Karpas-422 (cell line): Measurements from ENCODE around the gene KLHL3. TPM values are rescaled to one million over a fixed set of nuclear protein-coding genes. Genes with fewer than 3 reads are reported as not detected.

Experiments
- DNase-seq: peaks from one replicate; pipeline ENCODE4 v3.0.0-alpha.2; 2015
- H2AFZ ChIP-seq: fragments of 200-600 bp; sonication (generic); 2 replicates; pipeline ENCODE4 v1.6.1; 2014; ENCODE audit warnings: antibody characterized with exemption, low read length, mixed read lengths
- H3K27ac ChIP-seq: fragments of 200-600 bp; sonication (generic); 2 replicates; pipeline ENCODE4 v1.5.1; 2014; ENCODE audit warnings: mild to moderate bottlenecking, low read length, moderate library complexity
- H3K27me3 ChIP-seq: fragments of 200-600 bp; sonication (generic); 2 replicates; pipeline ENCODE4 v1.6.1; 2014; ENCODE audit warnings: low read length, mixed read lengths
- H3K36me3 ChIP-seq: fragments of 200-600 bp; sonication (generic); 2 replicates; pipeline ENCODE4 v1.6.1; 2014; ENCODE audit warnings: low read length, mixed read lengths; ENCODE audit not compliant: insufficient read depth
- H3K4me1 ChIP-seq: fragments of 200-600 bp; sonication (generic); 2 replicates; pipeline ENCODE4 v1.6.1; 2014; ENCODE audit warnings: mild to moderate bottlenecking, low read length, mixed read lengths
- H3K4me2 ChIP-seq: fragments of 200-600 bp; sonication (generic); 2 replicates; pipeline ENCODE4 v1.6.1; 2014; ENCODE audit warnings: low read length, low read depth, mild to moderate bottlenecking; ENCODE audit not compliant: poor library complexity, severe bottlenecking
- H3K4me3 ChIP-seq: fragments of 200-600 bp; sonication (generic); 2 replicates; pipeline ENCODE4 v1.5.1; 2014; ENCODE audit warnings: mild to moderate bottlenecking, antibody characterized with exemption, low read length, mixed read lengths
- H3K79me2 ChIP-seq: fragments of 200-600 bp; sonication (generic); 2 replicates; pipeline ENCODE4 v1.6.1; 2014; ENCODE audit warnings: mild to moderate bottlenecking, low read length, mixed read lengths
- H3K9ac ChIP-seq: fragments of 200-600 bp; sonication (generic); 2 replicates; pipeline ENCODE4 v1.6.0; 2014; ENCODE audit warnings: low read length
- H3K9me2 ChIP-seq: fragments of 200-600 bp; sonication (generic), shearing (Covaris generic); replicated peaks from 2 replicates; pipeline ENCODE4 v1.6.0; 2014; ENCODE audit warnings: mild to moderate bottlenecking, low read length, moderate library complexity; ENCODE audit not compliant: insufficient read depth
- H3K9me3 ChIP-seq: fragments of 300-700, 200-600 bp; sonication (generic); 2 replicates; pipeline ENCODE4 v1.6.1; 2014; ENCODE audit warnings: low read length, mixed read lengths
- H4K20me1 ChIP-seq: fragments of 200-600 bp; sonication (generic); 2 replicates; pipeline ENCODE4 v1.6.1; 2014; ENCODE audit warnings: mild to moderate bottlenecking, antibody characterized with exemption, low read length, low read depth; ENCODE audit not compliant: insufficient read depth
- total RNA-seq: library from RNA; depleted of rRNA; stranded (reverse); fragments of >200 nt; shearing (Covaris generic); gene quantifications from 2 replicates; pipeline ENCODE4 v1.2.3, GENCODE V29; 2014; ENCODE audit warnings: low replicate concordance

The KLHL3 gene
- total RNA-seq, 1 experiment from 2014 or later: 0.67 TPM

- no peak overlapping the region for H3K9ac ChIP-seq
- H3K9me3 ChIP-seq: no peaks in the 10 kb centered on the region
- no peaks in the 10 kb centered on the region for H3K4me1 ChIP-seq
- H3K79me2 ChIP-seq: no peaks in the 10 kb centered on the region
- no peaks in the 10 kb centered on the region for H3K9me2 ChIP-seq
- H3K36me3 ChIP-seq: no peaks in the 10 kb centered on the region
- H3K27me3 ChIP-seq: no peaks in the 10 kb centered on the region
- no peak overlapping the region for H3K4me3 ChIP-seq
- no peaks in the 10 kb centered on the region for H4K20me1 ChIP-seq
- no peak overlapping the region for H3K27ac ChIP-seq
- no peak overlapping the region for H2AFZ ChIP-seq
- no peak overlapping the region for H3K4me2 ChIP-seq
- peak; percentile 58 for DNase-seq
Observed at GRCh38 chr5:137665678-137666460, 70.0 kb downstream of the KLHL3 start.

GRCh38 chr5:137660349-137660817 is 75.5 kb downstream of the KLHL3 start:
- Histone ChIP-seq H3K27me3 (no peaks in the 10 kb centered on the region), H2AFZ (no peak overlapping the region), H3K4me1 (no peaks in the 10 kb centered on the region), H4K20me1 (no peaks in the 10 kb centered on the region), H3K9me2 (no peaks in the 10 kb centered on the region), H3K4me2 (no peak overlapping the region), H3K27ac (no peak overlapping the region), H3K4me3 (no peak overlapping the region), H3K79me2 (no peaks in the 10 kb centered on the region), H3K9ac (no peak overlapping the region), H3K36me3 (no peaks in the 10 kb centered on the region), H3K9me3 (no peaks in the 10 kb centered on the region)
- DNase-seq: peak; percentile 86

- H3K79me2 ChIP-seq: no peaks in the 10 kb centered on the region
- no peak overlapping the region for H2AFZ ChIP-seq
- H3K9me2 ChIP-seq: no peaks in the 10 kb centered on the region
- no peaks in the 10 kb centered on the region for H4K20me1 ChIP-seq
- H3K9me3 ChIP-seq: no peaks in the 10 kb centered on the region
- no peaks in the 10 kb centered on the region for H3K36me3 ChIP-seq
- DNase-seq: no peak
- no peak overlapping the region for H3K9ac ChIP-seq
- H3K27me3 ChIP-seq: no peaks in the 10 kb centered on the region
- H3K4me2 ChIP-seq: no peak overlapping the region
- no peak overlapping the region for H3K27ac ChIP-seq
- H3K4me1 ChIP-seq: no peaks in the 10 kb centered on the region
- no peak overlapping the region for H3K4me3 ChIP-seq
Observed at GRCh38 chr5:137659209-137659608, 76.7 kb downstream of the KLHL3 start.

- Histone ChIP-seq H3K9me3 (no peaks in the 10 kb centered on the region), H3K4me1 (no peaks in the 10 kb centered on the region), H3K27me3 (no peaks in the 10 kb centered on the region), H3K27ac (no peak overlapping the region), H2AFZ (no peak overlapping the region), H4K20me1 (no peaks in the 10 kb centered on the region), H3K79me2 (no peaks in the 10 kb centered on the region), H3K4me3 (no peak overlapping the region), H3K4me2 (no peak overlapping the region), H3K9ac (no peak overlapping the region), H3K9me2 (no peaks in the 10 kb centered on the region), H3K36me3 (no peaks in the 10 kb centered on the region)
- DNase-seq: no peak
Observed at GRCh38 chr5:137658324-137658723, 77.6 kb downstream of the KLHL3 start.

- Histone ChIP-seq H3K9me3 (no peaks in the 10 kb centered on the region), H3K27me3 (no peaks in the 10 kb centered on the region), H3K9ac (no peak overlapping the region), H3K79me2 (no peaks in the 10 kb centered on the region), H3K36me3 (no peaks in the 10 kb centered on the region), H3K9me2 (no peaks in the 10 kb centered on the region), H2AFZ (no peak overlapping the region), H3K4me3 (no peak overlapping the region), H3K27ac (no peak overlapping the region), H4K20me1 (no peaks in the 10 kb centered on the region), H3K4me2 (no peak overlapping the region), H3K4me1 (no peaks in the 10 kb centered on the region)
- no peak for DNase-seq
Observed at GRCh38 chr5:137657073-137657472, 78.8 kb downstream of the KLHL3 start.

GRCh38 chr5:137656558-137656957 is 79.3 kb downstream of the KLHL3 start:
- H3K4me3 ChIP-seq: no peak overlapping the region
- no peak for DNase-seq
- H3K9me2 ChIP-seq: no peaks in the 10 kb centered on the region
- no peaks in the 10 kb centered on the region for H3K4me1 ChIP-seq
- no peaks in the 10 kb centered on the region for H3K27me3 ChIP-seq
- no peak overlapping the region for H3K4me2 ChIP-seq
- H3K79me2 ChIP-seq: no peaks in the 10 kb centered on the region
- no peaks in the 10 kb centered on the region for H3K9me3 ChIP-seq
- no peak overlapping the region for H3K9ac ChIP-seq
- H3K27ac ChIP-seq: no peak overlapping the region
- no peaks in the 10 kb centered on the region for H4K20me1 ChIP-seq
- H3K36me3 ChIP-seq: no peaks in the 10 kb centered on the region
- H2AFZ ChIP-seq: no peak overlapping the region

- H3K9ac ChIP-seq: no peak overlapping the region
- no peak for DNase-seq
- H3K36me3 ChIP-seq: no peaks in the 10 kb centered on the region
- H3K4me3 ChIP-seq: no peak overlapping the region
- no peaks in the 10 kb centered on the region for H3K9me3 ChIP-seq
- no peaks in the 10 kb centered on the region for H3K9me2 ChIP-seq
- H2AFZ ChIP-seq: no peak overlapping the region
- H3K4me2 ChIP-seq: no peak overlapping the region
- no peak overlapping the region for H3K27ac ChIP-seq
- no peaks in the 10 kb centered on the region for H3K79me2 ChIP-seq
- no peaks in the 10 kb centered on the region for H3K4me1 ChIP-seq
- H4K20me1 ChIP-seq: no peaks in the 10 kb centered on the region
- no peaks in the 10 kb centered on the region for H3K27me3 ChIP-seq
Observed at GRCh38 chr5:137651022-137651421, 84.9 kb downstream of the KLHL3 start.

GRCh38 chr5:137649228-137649935 is 86.5 kb downstream of the KLHL3 start:
- Histone ChIP-seq H3K4me1 (no peaks in the 10 kb centered on the region), H3K4me3 (no peak overlapping the region), H3K27me3 (no peaks in the 10 kb centered on the region), H3K9ac (no peak overlapping the region), H3K9me3 (no peaks in the 10 kb centered on the region), H3K36me3 (no peaks in the 10 kb centered on the region), H3K79me2 (no peaks in the 10 kb centered on the region), H3K27ac (no peak overlapping the region), H3K4me2 (no peak overlapping the region), H3K9me2 (no peaks in the 10 kb centered on the region), H4K20me1 (no peaks in the 10 kb centered on the region), H2AFZ (no peak overlapping the region)
- DNase-seq: no peak
